Naive thymus-derived CD4-positive, alpha-beta T cell (primary cell): ENCODE results near the gene PSMA7. TPM values are rescaled to one million over a fixed set of nuclear protein-coding genes. Genes with fewer than 3 reads are reported as not detected.

ENCODE experiments used
- ATAC-seq: fragments of 150-1000 bp; cut with Tn5 transposase; 2 replicates; pipeline ENCODE4 v1.10.0; 2021; ENCODE audit warnings: mild to moderate bottlenecking, moderate library complexity
- CTCF ChIA-PET: fragments of 350-600 bp; sonication (Branson Sonifier 250); formaldehyde crosslinking; loops from one replicate; lab custom pipeline; 2021; ENCODE audit warnings: antibody characterized with exemption; lab: Charles Lee
- POLR2A ChIA-PET: fragments of 350-600 bp; sonication (Branson Sonifier 250); formaldehyde crosslinking; loops from one replicate; lab custom pipeline; 2021; ENCODE audit warnings: antibody characterized with exemption, inconsistent platforms; lab: Charles Lee
- DNase-seq, 9 donors: peaks; one replicate each; pipeline versions ENCODE4 v3.0.0 to v3.0.0-alpha.2; 2020 to 2022; ENCODE audit warnings: mixed read lengths in 1 of 9
- H3K27ac ChIP-seq: one replicate; pipeline ENCODE4 v1.7.0; 2013; ENCODE audit warnings: mild to moderate bottlenecking, low read depth, low read length, moderate library complexity
- H3K27me3 ChIP-seq, 2 donors: one replicate each; pipeline ENCODE4 v1.7.0; 2013; ENCODE audit warnings: low read length in 2 of 2, mild to moderate bottlenecking in 2 of 2, moderate library complexity in 2 of 2; ENCODE audit not compliant: control insufficient read depth in 2 of 2, insufficient read depth in 2 of 2
- H3K36me3 ChIP-seq, 3 experiments: 1 replicate in 2 of 3; 2 replicates in 1 of 3; pipeline ENCODE4 v1.7.0; 2013; ENCODE audit warnings: low read length in 3 of 3, mild to moderate bottlenecking in 3 of 3, moderate library complexity in 1 of 3; ENCODE audit not compliant: insufficient read depth in 3 of 3, control insufficient read depth in 2 of 3
- H3K4me1 ChIP-seq, 2 donors: one replicate each; pipeline ENCODE4 v1.7.0; 2013; ENCODE audit warnings: low read length in 2 of 2, mild to moderate bottlenecking in 2 of 2, moderate library complexity in 1 of 2; ENCODE audit not compliant: control insufficient read depth in 2 of 2, insufficient read depth in 2 of 2
- H3K4me3 ChIP-seq: 2 replicates; pipeline ENCODE4 v1.7.0; 2013; ENCODE audit warnings: mild to moderate bottlenecking, low read length
- H3K9me3 ChIP-seq, 3 experiments: 1 replicate in 2 of 3; 2 replicates in 1 of 3; pipeline ENCODE4 v1.7.0; 2013; ENCODE audit warnings: low read length in 3 of 3; ENCODE audit not compliant: control insufficient read depth in 2 of 3
- H3K27ac Mint-ChIP-seq, 9 donors: one replicate each; pipeline ENCODE4 v1.8.0; 2020 to 2022; ENCODE audit warnings: mixed read lengths in 9 of 9, mild to moderate bottlenecking in 8 of 9, moderate library complexity in 5 of 9, inconsistent platforms in 2 of 9
- H3K27me3 Mint-ChIP-seq, 5 donors: one replicate each; pipeline ENCODE4 v1.8.0; 2021 to 2022; ENCODE audit warnings: mixed read lengths in 5 of 5, mild to moderate bottlenecking in 1 of 5
- H3K36me3 Mint-ChIP-seq, 5 donors: one replicate each; pipeline ENCODE4 v1.8.0; 2020 to 2022; ENCODE audit warnings: mixed read lengths in 5 of 5, mild to moderate bottlenecking in 3 of 5, inconsistent platforms in 1 of 5
- H3K4me1 Mint-ChIP-seq, 7 donors: one replicate each; pipeline ENCODE4 v1.8.0; 2020 to 2022; ENCODE audit warnings: mixed read lengths in 7 of 7, mild to moderate bottlenecking in 3 of 7, inconsistent platforms in 1 of 7
- H3K4me3 Mint-ChIP-seq, 10 donors: one replicate each; pipeline ENCODE4 v1.8.0; 2020 to 2022; ENCODE audit warnings: mild to moderate bottlenecking in 10 of 10, mixed read lengths in 10 of 10, moderate library complexity in 6 of 10, inconsistent platforms in 2 of 10
- H3K9me3 Mint-ChIP-seq, 11 donors: one replicate each; pipeline ENCODE4 v1.8.0; 2020 to 2022; ENCODE audit warnings: mixed read lengths in 11 of 11, mild to moderate bottlenecking in 4 of 11, inconsistent platforms in 1 of 11, moderate library complexity in 1 of 11
- intact Hi-C, 2 donors: fragments of 100-400 bp; cut with micrococcal nuclease; formaldehyde crosslinking; loops; one replicate each; pipeline ENCODE4 v1.15.1; 2023
- polyA plus RNA-seq, 2 donors: library from polyadenylated mRNA; unstranded; fragments of 300-500 nt; fragmentation: Illumina TruSeq; gene quantifications; one replicate each; pipeline ENCODE4 v1.2.3, GENCODE V29; 2021
- total RNA-seq, 6 experiments: library from RNA in 5 of 6; stranded (reverse) in 5 of 6; gene quantifications; 1 replicate in 5 of 6; 2 replicates in 1 of 6; pipeline ENCODE4 v1.2.3 and lab custom pipeline; 2021 to 2026

PSMA7 gene
- total and polyA plus RNA-seq, 7 experiments from 2014 or later = 125 to 406 (median 186) TPM

DNA sequence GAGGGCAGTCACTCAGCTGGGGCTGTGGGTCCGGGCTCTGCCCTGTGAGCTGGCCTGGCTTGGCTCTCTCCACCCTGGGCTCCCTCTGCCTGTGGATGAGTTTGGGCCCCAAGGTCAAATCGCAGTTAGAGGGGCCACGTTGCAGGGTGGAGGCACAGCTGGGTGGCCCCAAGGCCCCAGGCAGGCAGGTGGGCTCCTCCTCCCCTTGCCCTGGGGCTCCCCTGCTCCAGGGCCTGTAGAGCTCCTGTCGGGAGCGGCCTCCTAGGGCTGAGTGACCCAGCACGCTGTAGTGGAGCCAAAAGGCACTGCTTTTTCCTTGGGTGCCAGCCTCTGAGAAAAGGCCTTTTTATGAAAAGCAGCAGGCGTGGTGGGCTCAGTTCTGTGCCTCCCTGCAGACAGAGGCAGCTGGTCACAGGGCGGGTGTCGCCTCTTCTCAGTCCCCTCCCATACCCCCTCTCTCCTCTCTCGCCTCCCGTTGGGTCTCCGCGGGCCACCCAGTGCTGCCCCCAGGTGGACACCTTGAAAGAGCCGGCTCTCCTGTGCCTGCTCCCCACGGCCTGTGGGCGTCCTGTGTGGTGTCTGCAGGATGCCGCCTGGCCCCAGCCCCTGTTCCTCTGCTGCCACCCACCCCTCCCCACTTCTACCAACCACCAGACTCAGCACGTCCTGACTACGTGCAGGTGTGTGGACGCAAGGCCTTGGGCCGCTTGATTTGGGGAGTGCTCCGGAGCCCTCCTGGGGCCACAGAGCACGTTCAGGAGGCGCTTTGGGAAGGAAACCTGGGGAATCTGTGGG is 13.6 kb upstream of the PSMA7 start:
- no peaks in the 10 kb centered on the region for H3K9me3 ChIP-seq
- peaks cover 0 to 16% (median 0%) of the 10 kb centered on the region in 11 donors for H3K9me3 Mint-ChIP-seq
- H3K36me3 Mint-ChIP-seq = peaks cover 8 to 42% (median 25%) of the 10 kb centered on the region in 5 donors
- no peaks in the 10 kb centered on the region for H3K27me3 ChIP-seq
- DNase-seq = peak; percentile 56 to 75 (median 69)
- H3K36me3 ChIP-seq = peaks cover 0 to 47% (median 3%) of the 10 kb centered on the region in 3 experiments
- peaks cover 0 to 3% of the 10 kb centered on the region in 2 donors for H3K4me1 ChIP-seq
- H3K27ac Mint-ChIP-seq = no peak overlapping the region
- no peaks in the 10 kb centered on the region for H3K27me3 Mint-ChIP-seq
- peak overlapping the region in 1 of 10 donors; percentile 45 for H3K4me3 Mint-ChIP-seq
- no peak overlapping the region for H3K4me3 ChIP-seq
- CTCF ChIA-PET = interaction anchor here (0.8 to 1.2 kb wide), 3 partner anchors 124 to 145 kb away, joined by 4 to 7 read pairs (median 4); no protein-coding TSS in a partner anchor
- peak; percentile 93 for ATAC-seq
- no peak overlapping the region for H3K27ac ChIP-seq
- peaks cover 7 to 30% (median 19%) of the 10 kb centered on the region in 7 donors for H3K4me1 Mint-ChIP-seq
- intact Hi-C loops = loop anchor here (1.0 to 2.0 kb wide), 3 partner anchors 14 to 146 kb away; partner anchors contain the start of genes PSMA7 (in 1 of the 2) and SS18L1 (in 1 of the 2)
- POLR2A ChIA-PET = no interaction called here

DNA sequence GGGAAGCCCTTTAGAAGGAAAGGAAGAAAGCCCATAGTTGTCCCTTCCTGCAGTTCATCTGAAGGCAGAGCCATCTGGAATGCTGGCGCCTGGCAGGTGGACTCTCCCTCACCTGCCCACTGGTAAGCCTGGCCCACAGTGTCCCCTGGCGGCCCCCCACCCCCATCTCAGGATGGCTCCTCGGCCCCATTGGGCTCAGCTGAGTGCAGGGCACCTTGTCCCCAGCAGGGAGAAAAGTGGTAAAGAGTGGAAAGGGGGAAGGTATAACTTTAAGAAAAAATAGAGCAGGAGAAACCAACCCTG is 13.0 kb upstream of the PSMA7 start:
- no peak for ATAC-seq
- no peak overlapping the region for H3K4me3 ChIP-seq
- H3K9me3 ChIP-seq = no peaks in the 10 kb centered on the region
- peaks cover 0 to 3% of the 10 kb centered on the region in 2 donors for H3K4me1 ChIP-seq
- Mint-ChIP-seq H3K36me3 (peaks cover 8 to 42% (median 25%) of the 10 kb centered on the region in 5 donors), H3K27me3 (no peaks in the 10 kb centered on the region), H3K4me3 (no peak overlapping the region), H3K27ac (peak overlapping the region in 1 of 9 donors; percentile 21), H3K9me3 (peaks cover 0 to 16% (median 0%) of the 10 kb centered on the region in 11 donors), H3K4me1 (peaks cover 7 to 30% (median 19%) of the 10 kb centered on the region in 7 donors)
- ChIA-PET POLR2A (no interaction called here), CTCF (interaction anchor here (0.8 to 1.2 kb wide), 3 partner anchors 124 to 145 kb away, joined by 4 to 7 read pairs (median 4); no protein-coding TSS in a partner anchor)
- no peaks in the 10 kb centered on the region for H3K27me3 ChIP-seq
- intact Hi-C loops = loop anchor here in 1 of 2 donors (2.0 kb wide), 1 partner anchor 13 kb away; the partner anchor contains the start of genes PSMA7 and SS18L1
- no peak for DNase-seq
- peaks cover 0 to 42% (median 3%) of the 10 kb centered on the region in 3 experiments for H3K36me3 ChIP-seq
- H3K27ac ChIP-seq = no peak overlapping the region

DNA sequence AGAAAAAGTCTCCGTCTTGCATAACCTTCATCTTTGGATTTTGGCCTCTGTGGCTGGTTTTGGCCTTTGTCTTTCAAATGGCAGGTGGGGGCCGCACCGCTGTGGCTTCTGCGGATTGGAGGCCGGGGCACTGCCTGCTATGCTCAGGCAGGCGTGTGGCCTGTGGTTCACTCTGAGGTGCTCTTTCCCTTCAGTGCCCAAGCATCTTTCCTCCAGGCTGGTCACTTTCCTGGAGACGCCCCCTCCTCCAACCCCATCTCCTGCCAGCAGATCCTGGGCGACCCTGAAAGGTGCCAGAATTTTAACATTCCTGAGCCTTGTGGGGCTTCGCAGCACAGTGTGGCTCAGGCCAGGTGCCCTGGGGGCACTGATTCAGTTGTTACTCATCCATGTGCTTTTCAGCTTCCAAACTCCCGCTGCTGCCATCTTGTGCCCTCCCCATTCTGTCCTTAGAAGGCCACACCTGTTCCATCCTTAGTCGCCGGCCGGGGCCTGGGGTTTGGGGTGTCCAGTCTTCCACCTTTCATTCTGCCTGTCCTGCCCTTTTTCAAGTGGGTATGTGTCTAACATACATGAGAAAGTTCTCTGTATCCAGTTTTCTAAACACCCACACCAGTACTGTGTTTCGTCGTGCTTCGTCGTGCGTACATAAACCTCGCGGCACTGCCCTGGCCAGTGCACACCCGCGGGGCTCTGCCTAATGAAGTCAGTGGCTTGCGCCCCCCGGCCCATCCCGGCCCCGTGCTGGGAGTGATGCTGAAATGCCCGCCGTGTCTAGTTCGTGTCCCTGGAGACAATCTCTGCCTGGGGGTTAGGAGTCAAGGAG is 12.4 kb upstream of the PSMA7 start:
- intact Hi-C loops = loop anchor here in 1 of 2 donors (2.0 kb wide), 1 partner anchor 13 kb away; the partner anchor contains the start of genes PSMA7 and SS18L1

GRCh38 chr20:62151835-62152364 is 8.7 kb upstream of the PSMA7 start:
- ATAC-seq (no peak), DNase-seq (no peak)
- intact Hi-C loops = no loop called here
- Mint-ChIP-seq H3K36me3 (peaks cover 8 to 40% (median 25%) of the 10 kb centered on the region in 5 donors), H3K9me3 (peaks cover 0 to 16% (median 0%) of the 10 kb centered on the region in 11 donors), H3K4me1 (peaks cover 4 to 51% (median 34%) of the 10 kb centered on the region in 7 donors), H3K4me3 (no peak overlapping the region), H3K27ac (no peak overlapping the region), H3K27me3 (no peaks in the 10 kb centered on the region)
- ChIA-PET POLR2A (interaction anchor here (0.9 kb wide), 1 partner anchor 11 kb away, joined by 4 read pairs; no protein-coding TSS in a partner anchor), CTCF (no interaction called here)
- Histone ChIP-seq H3K36me3 (peaks cover 0 to 24% (median 3%) of the 10 kb centered on the region in 3 experiments), H3K9me3 (no peaks in the 10 kb centered on the region), H3K27me3 (no peaks in the 10 kb centered on the region), H3K4me1 (no peaks in the 10 kb centered on the region), H3K27ac (no peak overlapping the region), H3K4me3 (no peak overlapping the region)

More for the DNA sequence above, 12.4 kb upstream of the PSMA7 start:
- H3K27ac ChIP-seq = no peak overlapping the region
- DNase-seq (no peak), ATAC-seq (no peak)
- peaks cover 8 to 40% (median 25%) of the 10 kb centered on the region in 5 donors for H3K36me3 Mint-ChIP-seq
- H3K27ac Mint-ChIP-seq = no peak overlapping the region
- POLR2A ChIA-PET = no interaction called here
- no peaks in the 10 kb centered on the region for H3K27me3 ChIP-seq
- CTCF ChIA-PET = interaction anchor here (0.8 to 1.2 kb wide), 4 partner anchors 123 to 144 kb away, joined by 4 to 7 read pairs (median 6); no protein-coding TSS in a partner anchor
- no peak overlapping the region for H3K4me3 Mint-ChIP-seq
- peaks cover 0 to 36% (median 3%) of the 10 kb centered on the region in 3 experiments for H3K36me3 ChIP-seq
- no peaks in the 10 kb centered on the region for H3K27me3 Mint-ChIP-seq
- no peaks in the 10 kb centered on the region for H3K9me3 ChIP-seq
- peaks cover 0 to 16% (median 0%) of the 10 kb centered on the region in 11 donors for H3K9me3 Mint-ChIP-seq
- peaks cover 7 to 30% (median 19%) of the 10 kb centered on the region in 7 donors for H3K4me1 Mint-ChIP-seq
- H3K4me1 ChIP-seq = peaks cover 0 to 3% of the 10 kb centered on the region in 2 donors
- no peak overlapping the region for H3K4me3 ChIP-seq

GRCh38 chr20:62151225-62151624 is 8.0 kb upstream of the PSMA7 start:
- ChIA-PET POLR2A (interaction anchor here (0.9 kb wide), 1 partner anchor 10 kb away, joined by 4 read pairs; no protein-coding TSS in a partner anchor), CTCF (interaction anchor here (1.5 kb wide), 1 partner anchor 125 kb away, joined by 4 read pairs; no protein-coding TSS in a partner anchor)
- Mint-ChIP-seq H3K4me3 (no peak overlapping the region), H3K27ac (no peak overlapping the region), H3K4me1 (peaks cover 5 to 52% (median 37%) of the 10 kb centered on the region in 7 donors), H3K9me3 (peaks cover 0 to 16% (median 0%) of the 10 kb centered on the region in 11 donors), H3K36me3 (peaks cover 8 to 40% (median 25%) of the 10 kb centered on the region in 5 donors), H3K27me3 (no peaks in the 10 kb centered on the region)
- intact Hi-C loops = no loop called here
- no peak for DNase-seq
- H3K4me3 ChIP-seq = no peak overlapping the region
- no peak overlapping the region for H3K27ac ChIP-seq
- ATAC-seq = no peak
- H3K9me3 ChIP-seq = no peaks in the 10 kb centered on the region
- no peaks in the 10 kb centered on the region for H3K27me3 ChIP-seq
- peaks cover 0 to under 1% of the 10 kb centered on the region in 2 donors for H3K4me1 ChIP-seq
- H3K36me3 ChIP-seq = peaks cover 0 to 24% (median 3%) of the 10 kb centered on the region in 3 experiments

DNA sequence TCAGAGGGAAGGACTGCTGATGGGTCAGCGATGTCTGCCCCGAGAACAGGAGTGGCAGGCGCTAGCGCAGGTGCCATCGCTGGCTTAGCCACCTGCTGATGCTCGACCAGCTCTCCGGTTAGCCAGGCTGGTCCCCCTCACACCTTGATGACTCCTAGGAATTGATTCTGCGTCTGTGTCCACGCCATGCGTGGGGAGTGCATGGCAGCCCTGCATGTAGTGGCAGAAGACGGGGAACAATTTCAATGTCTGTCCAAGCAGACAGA is 7.0 kb upstream of the PSMA7 start:
- H3K27ac Mint-ChIP-seq = no peak overlapping the region
- intact Hi-C loops = no loop called here
- H3K36me3 Mint-ChIP-seq = peaks cover 8 to 40% (median 25%) of the 10 kb centered on the region in 5 donors
- peaks cover 14 to 54% (median 47%) of the 10 kb centered on the region in 7 donors for H3K4me1 Mint-ChIP-seq
- no peaks in the 10 kb centered on the region for H3K27me3 Mint-ChIP-seq
- Histone ChIP-seq H3K4me1 (peaks cover 0 to 9% of the 10 kb centered on the region in 2 donors), H3K36me3 (peaks cover 0 to 23% (median 0%) of the 10 kb centered on the region in 3 experiments), H3K4me3 (no peak overlapping the region), H3K9me3 (no peaks in the 10 kb centered on the region), H3K27ac (no peak overlapping the region), H3K27me3 (no peaks in the 10 kb centered on the region)
- POLR2A ChIA-PET = interaction anchor here (0.8 kb wide), 1 partner anchor 27 kb away, joined by 3 read pairs; no protein-coding TSS in a partner anchor
- no peak for DNase-seq
- H3K9me3 Mint-ChIP-seq = peaks cover 0 to 16% (median 0%) of the 10 kb centered on the region in 11 donors
- ATAC-seq = no peak
- CTCF ChIA-PET = interaction anchor here (1.5 kb wide), 1 partner anchor 124 kb away, joined by 4 read pairs; no protein-coding TSS in a partner anchor
- H3K4me3 Mint-ChIP-seq = no peak overlapping the region
